Common myeloid progenitor, CD34-positive (primary cell): Measurements from ENCODE around the gene THYN1.

ENCODE experiments used
- CTCF ChIA-PET: fragments of 350-600 bp; sonication (Branson Sonifier 250); formaldehyde crosslinking; loops from one replicate; lab custom pipeline; 2021; ENCODE audit warnings: antibody characterized with exemption; lab: Charles Lee
- POLR2A ChIA-PET: fragments of 350-600 bp; sonication (Branson Sonifier 250); formaldehyde crosslinking; loops from one replicate; lab custom pipeline; 2021; ENCODE audit warnings: antibody characterized with exemption; lab: Charles Lee
- DNase-seq, 3 donors: peaks; one replicate each; pipeline versions ENCODE4 v3.0.0 to v3.0.0-alpha.2; 2013
- H3K27ac ChIP-seq, 2 experiments: 1 replicate in 1 of 2; 2 replicates in 1 of 2; pipeline ENCODE4 v1.7.0; 2013; ENCODE audit warnings: inconsistent platforms in 2 of 2, low read length in 2 of 2, mild to moderate bottlenecking in 2 of 2, low read depth in 1 of 2, moderate library complexity in 1 of 2; ENCODE audit not compliant: severe bottlenecking in 2 of 2, insufficient read depth in 1 of 2, poor library complexity in 1 of 2
- H3K27me3 ChIP-seq, 5 experiments: replicated peaks in 2 of 5; 1 replicate in 3 of 5; 2 replicates in 2 of 5; pipeline versions ENCODE4 v1.6.1 to v1.7.0; 2013; ENCODE audit warnings: low read length in 4 of 5, mild to moderate bottlenecking in 2 of 5, moderate library complexity in 2 of 5, inconsistent platforms in 1 of 5; ENCODE audit not compliant: insufficient read depth in 5 of 5, control insufficient read depth in 4 of 5
- H3K36me3 ChIP-seq, 4 experiments: 1 replicate in 2 of 4; 2 replicates in 2 of 4; pipeline versions ENCODE4 v1.6.1 to v1.7.0; 2013; ENCODE audit warnings: low read length in 3 of 4, control low read depth in 1 of 4, mild to moderate bottlenecking in 1 of 4; ENCODE audit not compliant: control insufficient read depth in 4 of 4, insufficient read depth in 4 of 4
- H3K4me1 ChIP-seq, 4 experiments: 1 replicate in 3 of 4; 2 replicates in 1 of 4; pipeline versions ENCODE4 v1.6.1 to v1.7.1; 2013; ENCODE audit warnings: low read length in 3 of 4, mild to moderate bottlenecking in 3 of 4, control low read depth in 1 of 4, inconsistent platforms in 1 of 4, moderate library complexity in 1 of 4; ENCODE audit not compliant: control insufficient read depth in 4 of 4, insufficient read depth in 4 of 4; ENCODE audit errors: control extremely low read depth in 1 of 4
- H3K4me3 ChIP-seq, 7 experiments: 1 replicate in 4 of 7; 2 replicates in 3 of 7; pipeline versions ENCODE4 v1.5.1 to v1.7.0; 2013; ENCODE audit warnings: mild to moderate bottlenecking in 7 of 7, low read length in 6 of 7, moderate library complexity in 6 of 7, inconsistent platforms in 2 of 7, low read depth in 2 of 7, control low read depth in 1 of 7; ENCODE audit not compliant: insufficient read depth in 4 of 7, control insufficient read depth in 1 of 7; ENCODE audit errors: extremely low read depth in 1 of 7
- H3K9me3 ChIP-seq, 5 experiments: 1 replicate in 4 of 5; 2 replicates in 1 of 5; pipeline versions ENCODE4 v1.6.1 to v1.7.1; 2013; ENCODE audit warnings: low read length in 4 of 5, mild to moderate bottlenecking in 2 of 5, inconsistent platforms in 1 of 5, low read depth in 1 of 5, moderate library complexity in 1 of 5; ENCODE audit not compliant: control insufficient read depth in 4 of 5, insufficient read depth in 2 of 5; ENCODE audit errors: control extremely low read depth in 1 of 5
- WGBS: methylation state at CpG from one replicate; pipeline ENCODE4 v1.1.5; 2013; ENCODE audit not compliant: insufficient coverage; 5-methylcytosine and 5-hydroxymethylcytosine counted together

The THYN1 gene

DNA sequence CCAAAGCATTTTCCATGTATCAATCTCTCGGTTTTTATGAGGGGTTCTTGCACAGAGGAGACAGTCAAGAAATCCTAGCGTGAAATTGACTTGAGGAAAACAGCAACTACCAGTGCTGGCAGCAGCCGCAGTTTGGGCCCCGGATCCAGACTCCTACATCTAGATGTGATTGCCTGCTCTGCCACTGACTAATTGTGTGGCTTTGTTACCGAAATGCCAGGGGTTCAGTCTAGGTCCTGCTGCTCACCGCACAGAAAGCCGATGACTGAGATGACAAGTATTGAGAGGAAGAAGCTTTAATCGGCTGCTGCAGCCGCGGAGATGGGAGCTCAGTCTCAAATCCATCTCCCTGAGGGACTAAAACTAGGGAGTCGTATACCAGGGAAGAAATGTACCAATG is 14.8 kb upstream of the THYN1 start:
- Histone ChIP-seq H3K4me1 (peaks cover 0 to 9% (median 2%) of the 10 kb centered on the region in 4 experiments), H3K36me3 (peaks cover 2 to 13% (median 8%) of the 10 kb centered on the region in 4 experiments), H3K27ac (no peak overlapping the region), H3K4me3 (no peak overlapping the region), H3K27me3 (peaks cover 0 to 29% (median 18%) of the 10 kb centered on the region in 5 experiments), H3K9me3 (peaks cover 0 to 1% (median 0%) of the 10 kb centered on the region in 5 experiments)
- ChIA-PET CTCF (no interaction called here), POLR2A (no interaction called here)
- WGBS, result over 99% methylated on average over 9 of the region's 11 CpGs
- DNase-seq, result no peak

DNA sequence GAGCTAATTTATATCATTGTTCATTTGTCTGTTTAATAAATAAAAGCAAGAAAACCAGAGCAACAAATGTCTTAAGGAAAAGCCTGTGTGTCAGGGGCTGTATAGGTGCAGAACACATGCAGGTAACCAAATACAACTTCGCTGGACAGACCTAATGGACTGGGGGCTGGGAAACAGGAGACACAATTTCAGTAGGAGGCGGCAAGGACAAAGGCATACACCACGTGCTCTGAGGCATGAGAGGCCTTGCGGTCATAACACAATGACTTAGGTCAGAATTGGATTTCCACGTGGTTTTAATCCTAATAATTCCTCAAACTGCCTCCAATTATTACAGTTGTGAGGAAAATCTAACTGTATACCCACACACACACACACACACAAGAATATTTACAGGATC is 14.3 kb upstream of the THYN1 start:
- DNase-seq, result no peak
- peaks cover 0 to 24% (median 13%) of the 10 kb centered on the region in 5 experiments for H3K27me3 ChIP-seq
- peaks cover 2 to 18% (median 13%) of the 10 kb centered on the region in 4 experiments for H3K36me3 ChIP-seq
- peaks cover 0 to 9% (median 2%) of the 10 kb centered on the region in 4 experiments for H3K4me1 ChIP-seq
- no peaks in the 10 kb centered on the region for H3K9me3 ChIP-seq
- ChIA-PET CTCF (interaction anchor here (1.1 kb wide), 1 partner anchor 14 kb away, joined by 3 read pairs; the partner anchor contains the start of genes ACAD8 and THYN1), POLR2A (no interaction called here)
- WGBS, result 96% methylated on average over 4 of the region's 5 CpGs
- H3K27ac ChIP-seq, result no peak overlapping the region
- H3K4me3 ChIP-seq, result no peak overlapping the region

DNA sequence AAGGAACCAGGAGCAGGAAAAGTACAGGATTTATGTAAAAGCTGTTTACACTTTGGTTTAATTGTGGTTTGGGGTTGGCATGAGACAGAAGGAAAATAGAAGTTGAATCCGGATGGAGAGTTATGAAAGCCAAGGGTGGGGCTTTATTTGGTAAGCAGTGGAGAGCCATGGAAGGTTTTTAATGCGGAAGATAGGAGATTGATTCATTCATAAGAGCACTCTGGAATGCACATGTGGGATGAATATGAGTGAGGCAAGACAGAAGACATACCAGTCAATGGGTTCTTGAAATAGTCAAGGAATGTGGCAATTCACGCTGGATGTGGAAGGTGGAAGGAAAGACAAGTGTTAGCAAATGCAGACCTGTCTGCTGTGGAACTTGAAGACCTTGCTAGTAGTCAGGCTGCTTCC is 13.7 kb upstream of the THYN1 start:
- H3K27me3 ChIP-seq, result peaks cover 0 to 18% (median 7%) of the 10 kb centered on the region in 5 experiments
- no peak overlapping the region for H3K4me3 ChIP-seq
- no peak overlapping the region for H3K27ac ChIP-seq
- no peaks in the 10 kb centered on the region for H3K9me3 ChIP-seq
- ChIA-PET POLR2A (no interaction called here), CTCF (interaction anchor here (0.8 to 3.6 kb wide), 3 partner anchors 11 to 14 kb away, joined by 3 to 11 read pairs (median 3); partner anchors contain the start of genes ACAD8 and THYN1)
- WGBS, result 14% methylated on average over 3 of the region's 3 CpGs
- peaks cover 2 to 24% (median 16%) of the 10 kb centered on the region in 4 experiments for H3K36me3 ChIP-seq
- peak in 1 of 3 donors; percentile 52 for DNase-seq
- peaks cover 0 to 13% (median 3%) of the 10 kb centered on the region in 4 experiments for H3K4me1 ChIP-seq

GRCh38 chr11:134266440-134266839 is 13.3 kb upstream of the THYN1 start:
- no peak overlapping the region for H3K27ac ChIP-seq
- H3K9me3 ChIP-seq, result no peaks in the 10 kb centered on the region
- H3K27me3 ChIP-seq, result peaks cover 0 to 14% (median 3%) of the 10 kb centered on the region in 5 experiments
- H3K36me3 ChIP-seq, result peaks cover 2 to 28% (median 20%) of the 10 kb centered on the region in 4 experiments
- CTCF ChIA-PET, result interaction anchor here (0.8 to 3.6 kb wide), 2 partner anchors 11 kb away, joined by 3 to 11 read pairs; no protein-coding TSS in a partner anchor
- H3K4me3 ChIP-seq, result no peak overlapping the region
- H3K4me1 ChIP-seq, result peaks cover 0 to 17% (median 4%) of the 10 kb centered on the region in 4 experiments
- peak in 1 of 3 donors; percentile 21 for DNase-seq
- POLR2A ChIA-PET, result no interaction called here
- 73% methylated on average over 5 of the region's 5 CpGs for WGBS

GRCh38 chr11:134264966-134265764 is 12.0 kb upstream of the THYN1 start:
- Histone ChIP-seq H3K36me3 (peaks cover 2 to 36% (median 22%) of the 10 kb centered on the region in 4 experiments), H3K27me3 (peaks cover 0 to 6% (median 0%) of the 10 kb centered on the region in 5 experiments), H3K4me1 (peaks cover 2 to 28% (median 13%) of the 10 kb centered on the region in 4 experiments), H3K9me3 (no peaks in the 10 kb centered on the region), H3K27ac (no peak overlapping the region), H3K4me3 (no peak overlapping the region)
- 100% methylated on average over 4 of the region's 7 CpGs for WGBS
- CTCF ChIA-PET, result interaction anchor here (1.5 to 5.8 kb wide), 3 partner anchors 9 to 14 kb away, joined by 3 to 40 read pairs (median 11); partner anchors contain the start of gene GLB1L3
- DNase-seq, result no peak
- POLR2A ChIA-PET, result interaction anchor here (0.9 kb wide), 1 partner anchor 10 kb away, joined by 5 read pairs; no protein-coding TSS in a partner anchor

DNA sequence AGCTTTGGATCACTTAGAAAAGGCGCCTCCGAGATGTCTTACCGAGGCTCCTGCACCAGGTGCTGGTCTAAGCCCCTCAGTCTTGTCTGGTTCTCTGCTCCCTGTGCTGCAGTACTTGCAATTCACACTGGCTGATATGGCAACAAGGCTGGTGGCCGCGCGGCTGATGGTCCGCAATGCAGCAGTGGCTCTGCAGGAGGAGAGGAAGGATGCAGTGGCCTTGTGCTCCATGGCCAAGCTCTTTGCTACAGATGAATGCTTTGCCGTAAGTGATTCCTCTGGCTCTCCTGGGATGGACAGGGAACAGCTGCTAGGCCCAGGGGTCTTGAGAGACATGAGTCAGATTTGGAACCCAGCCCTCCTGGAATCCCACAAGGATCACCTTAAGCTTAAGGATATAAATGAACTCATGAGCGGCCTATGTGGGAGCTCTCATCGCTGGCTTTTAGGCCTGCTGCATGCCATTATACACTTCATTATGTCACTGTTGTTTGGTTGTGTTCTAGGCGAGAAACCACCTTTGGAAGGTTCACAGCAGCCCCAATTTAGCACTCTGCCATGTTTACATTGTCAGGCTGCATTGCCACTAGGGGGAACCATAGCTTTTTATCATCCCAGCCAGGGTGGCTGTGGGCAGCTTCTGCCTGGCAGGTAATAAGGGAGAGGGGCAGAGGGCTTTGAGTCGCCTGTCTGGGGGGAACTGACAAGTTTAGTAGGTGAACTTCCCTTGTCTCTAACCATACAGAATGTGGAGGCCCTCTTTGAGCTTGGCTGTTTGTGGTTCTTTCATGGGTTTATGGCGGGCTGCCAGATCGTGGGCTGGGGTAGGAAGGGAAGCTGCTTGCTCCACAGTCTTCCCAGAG is 8.7 kb upstream of the THYN1 start:
- Histone ChIP-seq H3K36me3 (peaks cover 2 to 57% (median 37%) of the 10 kb centered on the region in 4 experiments), H3K4me1 (peaks cover 2 to 28% (median 15%) of the 10 kb centered on the region in 4 experiments), H3K9me3 (no peaks in the 10 kb centered on the region), H3K4me3 (no peak overlapping the region), H3K27ac (no peak overlapping the region), H3K27me3 (no peaks in the 10 kb centered on the region)
- 95% methylated on average over 11 of the region's 14 CpGs for WGBS
- ChIA-PET POLR2A (interaction anchor here (0.8 kb wide), 1 partner anchor 10 kb away, joined by 3 read pairs; no protein-coding TSS in a partner anchor), CTCF (interaction anchor here (1.0 to 5.8 kb wide), 9 partner anchors 9 to 50 kb away, joined by 3 to 40 read pairs (median 4); partner anchors contain the start of genes GLB1L3, NCAPD3 and VPS26B)
- DNase-seq, result peak in 2 of 3 donors; percentile 45 to 49
